Lung (tissue), 12 donors: ENCODE data around the gene PRKCZ. TPM values are rescaled to one million over a fixed set of nuclear protein-coding genes. Genes with fewer than 3 reads are reported as not detected.
A peak's percentile ranks its signal among the peaks of the same experiment; 100 is the strongest.
"Not testable (repeated sequence)": the region's sequence is repeated elsewhere in the genome, so short reads cannot be mapped to it uniquely, and the experiment has no call there.

Source experiments
- ATAC-seq: fragments of 200-7000 bp; cut with Tn5 transposase; one replicate; pipeline ENCODE4 v1.9.1; 2020; ENCODE audit warnings: moderate number of reproducible peaks; ENCODE audit not compliant: insufficient read depth, low FRiP score
- DNase-seq, 3 donors: peaks; one replicate each; pipeline ENCODE4 v3.0.0-alpha.2; 2013 to 2017
- H3K27ac ChIP-seq, 2 donors: one replicate each; pipeline ENCODE4 v1.5.1; 2013; ENCODE audit warnings: mild to moderate bottlenecking in 2 of 2, moderate library complexity in 2 of 2, control low read depth in 1 of 2, inconsistent platforms in 1 of 2, low read depth in 1 of 2, low read length in 1 of 2
- H3K27me3 ChIP-seq, 3 donors: one replicate each; pipeline ENCODE4 v1.5.1; 2013; ENCODE audit warnings: low read length in 2 of 3; ENCODE audit not compliant: control insufficient read depth in 3 of 3, insufficient read depth in 3 of 3
- H3K36me3 ChIP-seq, 4 donors: one replicate each; pipeline ENCODE4 v1.5.1; 2013; ENCODE audit warnings: low read length in 4 of 4, mild to moderate bottlenecking in 1 of 4, moderate library complexity in 1 of 4; ENCODE audit not compliant: control insufficient read depth in 4 of 4, insufficient read depth in 4 of 4
- H3K4me1 ChIP-seq, 5 donors: one replicate each; pipeline ENCODE4 v1.5.1; 2013; ENCODE audit warnings: low read length in 5 of 5, mild to moderate bottlenecking in 2 of 5, moderate library complexity in 1 of 5; ENCODE audit not compliant: control insufficient read depth in 5 of 5, insufficient read depth in 5 of 5
- H3K4me3 ChIP-seq: one replicate; pipeline ENCODE4 v1.5.1; 2013; ENCODE audit warnings: mild to moderate bottlenecking, control low read depth, moderate library complexity
- H3K9ac ChIP-seq, 2 donors: one replicate each; pipeline ENCODE4 v1.5.1; 2013; ENCODE audit warnings: low read length in 2 of 2, control low read depth in 1 of 2; ENCODE audit not compliant: insufficient read depth in 1 of 2
- H3K9me3 ChIP-seq, 4 donors: one replicate each; pipeline ENCODE4 v1.5.1; 2013; ENCODE audit warnings: low read length in 3 of 4, mild to moderate bottlenecking in 1 of 4, moderate library complexity in 1 of 4; ENCODE audit not compliant: control insufficient read depth in 4 of 4, insufficient read depth in 3 of 4
- WGBS, 2 donors: extraction: QIAGEN DNeasy Blood & Tissue Kit; methylation state at CpG; one replicate each; pipeline ENCODE4 v1.1.7; 2013; 5-methylcytosine and 5-hydroxymethylcytosine counted together
- polyA plus RNA-seq, 2 donors: library from polyadenylated mRNA; stranded (reverse); fragments of 200-250 nt; gene quantifications; one replicate each; pipeline ENCODE4 v1.2.1, GENCODE V29; 2013
- total RNA-seq, 2 donors: library from RNA; depleted of rRNA in 1 of 2; stranded (reverse); fragments of >200 nt in 1 of 2; gene quantifications; one replicate each; pipeline ENCODE4 v1.2.1, GENCODE V29; 2014 to 2021
- TF ChIP-seq, protein P1 (sequence below): IDR thresholded peaks from 2 replicates; pipeline ENCODE4 v1.5.1; 2012; ENCODE audit warnings: mild to moderate bottlenecking; ENCODE audit errors: control extremely low read depth, extremely low read depth
- donor health status: control.
- donor health status: control.
- donor health status: Bipolar disorder and iron deficiency.
- donor health status: healthy.
- donor health status: DM: yes; HTN: yes; CAD: no.

PRKCZ gene
- total and polyA plus RNA-seq, 4 donors: 55.2 to 149 (median 117) TPM

DNA sequence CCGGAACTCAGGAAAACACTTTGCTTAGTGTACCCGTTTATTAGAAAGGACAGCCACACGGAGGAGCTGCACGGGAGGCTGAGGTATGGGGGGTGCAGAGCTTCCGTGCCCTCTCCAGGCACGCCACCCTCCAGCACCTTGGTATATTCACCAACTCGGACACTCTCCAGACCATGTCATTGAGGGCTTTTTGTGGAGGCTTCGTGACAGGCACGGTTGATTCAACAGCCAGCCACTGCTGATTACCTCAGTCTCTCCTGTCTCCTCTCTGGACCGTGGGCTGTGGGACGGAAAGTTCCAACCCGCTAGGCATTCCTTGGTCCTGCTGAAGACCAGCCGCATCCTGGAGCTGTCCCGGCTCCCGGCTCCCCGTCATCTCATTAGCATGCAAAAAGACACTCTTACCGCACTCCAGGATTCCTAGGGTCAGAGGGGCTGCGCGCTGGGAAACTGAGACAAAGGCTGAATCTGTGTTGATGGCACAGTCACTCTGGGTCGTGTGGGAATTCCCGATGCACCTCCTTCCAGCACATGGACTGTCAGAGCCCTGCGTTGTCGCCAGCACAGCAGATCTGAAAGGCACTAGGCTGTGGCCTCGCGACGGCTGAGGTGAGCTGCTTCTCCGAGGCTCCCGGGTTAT, 65.6 kb downstream of the PRKCZ start:
- peaks cover 0 to 10% (median 7%) of the 10 kb centered on the region in 3 donors for H3K27me3 ChIP-seq
- WGBS, 2 donors: 59 to 68% methylated on average over 27 to 28 of the region's 28 CpGs

DNA sequence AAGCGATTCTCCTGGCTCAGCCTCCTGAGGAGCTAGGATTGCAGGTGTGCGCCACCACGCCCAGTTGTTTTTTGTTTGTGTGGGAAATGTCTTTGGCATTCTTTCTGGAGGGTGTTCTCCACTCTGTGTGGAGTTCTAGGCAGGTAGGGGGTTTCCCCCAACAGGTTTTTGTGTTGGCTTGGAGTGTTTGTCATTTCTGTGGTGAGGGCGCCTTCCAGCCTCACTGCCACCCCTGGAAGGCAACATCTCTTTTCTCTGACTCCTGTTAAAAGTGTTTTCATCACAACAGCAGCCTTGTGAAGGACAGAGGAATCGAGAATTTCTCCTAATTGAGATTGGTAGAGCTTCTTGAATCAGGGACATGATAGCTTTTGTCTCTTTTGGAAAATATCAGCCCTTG, 69.7 kb downstream of the PRKCZ start:
- H3K4me3 ChIP-seq: no peak overlapping the region
- H3K4me1 ChIP-seq: peaks cover 0 to 2% (median 0%) of the 10 kb centered on the region in 5 donors
- no peak for DNase-seq
- TF ChIP-seq, protein P1, sequence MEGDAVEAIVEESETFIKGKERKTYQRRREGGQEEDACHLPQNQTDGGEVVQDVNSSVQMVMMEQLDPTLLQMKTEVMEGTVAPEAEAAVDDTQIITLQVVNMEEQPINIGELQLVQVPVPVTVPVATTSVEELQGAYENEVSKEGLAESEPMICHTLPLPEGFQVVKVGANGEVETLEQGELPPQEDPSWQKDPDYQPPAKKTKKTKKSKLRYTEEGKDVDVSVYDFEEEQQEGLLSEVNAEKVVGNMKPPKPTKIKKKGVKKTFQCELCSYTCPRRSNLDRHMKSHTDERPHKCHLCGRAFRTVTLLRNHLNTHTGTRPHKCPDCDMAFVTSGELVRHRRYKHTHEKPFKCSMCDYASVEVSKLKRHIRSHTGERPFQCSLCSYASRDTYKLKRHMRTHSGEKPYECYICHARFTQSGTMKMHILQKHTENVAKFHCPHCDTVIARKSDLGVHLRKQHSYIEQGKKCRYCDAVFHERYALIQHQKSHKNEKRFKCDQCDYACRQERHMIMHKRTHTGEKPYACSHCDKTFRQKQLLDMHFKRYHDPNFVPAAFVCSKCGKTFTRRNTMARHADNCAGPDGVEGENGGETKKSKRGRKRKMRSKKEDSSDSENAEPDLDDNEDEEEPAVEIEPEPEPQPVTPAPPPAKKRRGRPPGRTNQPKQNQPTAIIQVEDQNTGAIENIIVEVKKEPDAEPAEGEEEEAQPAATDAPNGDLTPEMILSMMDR: no peak
- ATAC-seq: no peak
- peaks cover 0 to 10% (median 7%) of the 10 kb centered on the region in 3 donors for H3K27me3 ChIP-seq
- H3K9ac ChIP-seq: no peak overlapping the region
- H3K36me3 ChIP-seq: no peaks in the 10 kb centered on the region
- WGBS, 2 donors: 96 to 97% methylated on average over 5 of the region's 5 CpGs
- no peak overlapping the region for H3K27ac ChIP-seq
- no peaks in the 10 kb centered on the region for H3K9me3 ChIP-seq

More for the DNA sequence above, 65.6 kb downstream of the PRKCZ start:
- Histone ChIP-seq H3K4me1 (peaks cover 0 to 2% (median 0%) of the 10 kb centered on the region in 5 donors), H3K4me3 (no peak overlapping the region), H3K36me3 (no peaks in the 10 kb centered on the region), H3K9ac (no peak overlapping the region), H3K27ac (no peak overlapping the region), H3K9me3 (no peaks in the 10 kb centered on the region)
- DNase-seq (peak in 1 of 3 donors; percentile 41), ATAC-seq (no peak)
- TF ChIP-seq, protein P1: no peak

DNA sequence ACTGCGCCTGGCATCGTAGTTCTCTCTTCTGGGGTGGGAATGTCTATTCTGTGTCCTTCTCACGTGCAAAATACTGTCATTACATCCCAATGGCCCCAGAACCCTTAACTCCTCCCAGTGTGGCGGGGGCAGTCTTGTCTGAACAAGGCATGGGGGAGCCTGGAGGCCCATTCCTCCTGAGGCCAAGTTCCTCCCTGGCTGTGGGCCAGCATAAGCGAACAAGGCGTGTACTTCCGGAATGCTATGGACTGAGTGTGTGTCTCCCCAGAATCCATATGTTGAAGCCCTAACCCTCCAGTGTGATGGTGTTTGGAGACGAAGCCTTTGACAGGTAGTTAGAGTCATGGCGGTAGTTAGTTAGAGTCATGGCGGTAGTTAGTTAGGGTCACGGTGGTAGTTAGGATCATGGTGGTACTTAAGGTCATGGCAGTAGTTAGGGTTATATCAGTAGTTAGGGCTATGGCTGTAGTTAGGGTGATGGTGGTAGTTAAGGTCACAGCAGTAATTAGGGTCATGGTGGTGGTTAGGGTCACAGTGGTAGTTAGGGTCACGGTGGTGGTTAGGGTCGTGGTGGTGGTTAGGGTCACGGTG, 71.0 kb downstream of the PRKCZ start:
- no peak for ATAC-seq
- H3K4me3 ChIP-seq: no peak overlapping the region
- no peaks in the 10 kb centered on the region for H3K9me3 ChIP-seq
- H3K36me3 ChIP-seq: no peaks in the 10 kb centered on the region
- H3K4me1 ChIP-seq: peaks cover 0 to 4% (median 0%) of the 10 kb centered on the region in 5 donors
- H3K9ac ChIP-seq: no peak overlapping the region
- 78 to 81% methylated on average over 13 to 14 of the region's 14 CpGs for WGBS, 2 donors
- H3K27ac ChIP-seq: no peak overlapping the region
- TF ChIP-seq, protein P1: no peak
- DNase-seq: no peak
- peaks cover 0 to 3% (median 0%) of the 10 kb centered on the region in 3 donors for H3K27me3 ChIP-seq

DNA sequence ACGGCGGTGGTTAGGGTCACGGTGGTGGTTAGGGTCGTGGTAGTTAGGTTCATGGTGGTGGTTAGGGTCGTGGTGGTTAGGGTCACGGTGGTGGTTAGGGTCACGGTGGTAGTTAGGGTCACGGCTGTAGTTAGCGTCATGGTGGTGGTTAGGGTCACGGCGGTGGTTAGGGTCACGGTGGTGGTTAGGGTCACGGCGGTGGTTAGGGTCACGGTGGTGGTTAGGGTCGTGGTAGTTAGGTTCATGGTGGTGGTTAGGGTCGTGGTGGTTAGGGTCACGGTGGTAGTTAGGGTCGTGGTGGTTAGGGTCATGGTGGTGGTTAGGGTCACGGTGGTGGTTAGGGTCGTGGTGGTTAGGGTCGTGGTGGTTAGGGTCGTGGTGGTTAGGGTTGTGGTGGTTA, 71.6 kb downstream of the PRKCZ start:
- H3K4me3 ChIP-seq, ATAC-seq: not testable (repeated sequence)
- WGBS, 2 donors: 41 to 54% methylated on average over 7 to 11 of the region's 23 CpGs

More for the DNA sequence above, 71.6 kb downstream of the PRKCZ start:
- not testable (repeated sequence) for H3K9ac ChIP-seq, H3K4me1 ChIP-seq, H3K27me3 ChIP-seq, H3K36me3 ChIP-seq, H3K9me3 ChIP-seq, H3K27ac ChIP-seq, DNase-seq
